ENCODE results near the gene COASY.

Gene COASY
- total RNA-seq = 22.8 to 24.2 reads per million in 2 donors

GRCh38 chr17:42561897-42562387 lies at the start of gene COASY:
Gene COASY, plus strand, starts transcription at chr17:42562148. Its CDS starts 475 bp downstream, at chr17:42562623.
- peak; percentile 70 to 97 (median 85) for DNase-seq

GRCh38 chr17:42512246-42512645 lies 49.7 kb upstream of the COASY start:
- DNase-seq = no peak

- DNase-seq = no peak
Observed at GRCh38 chr17:42512733-42513251, 49.2 kb upstream of the COASY start.

GRCh38 chr17:42513686-42514085 lies 48.3 kb upstream of the COASY start:
- no peak for DNase-seq

GRCh38 chr17:42514279-42514678 lies 47.7 kb upstream of the COASY start:
- DNase-seq = no peak

- DNase-seq = no peak
Observed at GRCh38 chr17:42514867-42515266, 47.1 kb upstream of the COASY start.

- peak; percentile 61 to 76 (median 66) for DNase-seq
Observed at GRCh38 chr17:42517516-42517915, 44.4 kb upstream of the COASY start.

GRCh38 chr17:42518046-42518754 lies 43.7 kb upstream of the COASY start:
- DNase-seq = no peak

GRCh38 chr17:42518755-42519545 lies 43.0 kb upstream of the COASY start:
- DNase-seq = no peak

GRCh38 chr17:42519546-42520491 lies 42.1 kb upstream of the COASY start:
- no peak for DNase-seq

GRCh38 chr17:42520540-42520951 lies 41.4 kb upstream of the COASY start:
- no peak for DNase-seq

- DNase-seq = peak in 1 of 5 experiments; percentile 41
Observed at GRCh38 chr17:42521036-42521435, 40.9 kb upstream of the COASY start.

- no peak for DNase-seq
Observed at GRCh38 chr17:42521666-42522262, 40.2 kb upstream of the COASY start.

GRCh38 chr17:42522263-42522790 lies 39.6 kb upstream of the COASY start:
- no peak for DNase-seq

- no peak for DNase-seq
Observed at GRCh38 chr17:42522798-42523278, 39.1 kb upstream of the COASY start.

GRCh38 chr17:42525221-42525620 lies 36.7 kb upstream of the COASY start:
- DNase-seq = no peak

GRCh38 chr17:42526031-42526444 lies 35.9 kb upstream of the COASY start:
- DNase-seq = no peak

- DNase-seq = no peak
Observed at GRCh38 chr17:42527932-42528331, 34.0 kb upstream of the COASY start.

- DNase-seq = no peak
Observed at GRCh38 chr17:42529061-42529460, 32.9 kb upstream of the COASY start.

GRCh38 chr17:42530952-42531454 lies 30.9 kb upstream of the COASY start:
- DNase-seq = no peak

Data from T-helper 2 cell (primary cell).